Measurements from ENCODE around the gene RPS24. TPM values are rescaled to one million over a fixed set of nuclear protein-coding genes. Genes with fewer than 3 reads are reported as not detected.
A peak's percentile ranks its signal among the peaks of the same experiment; 100 is the strongest.

RPS24 gene
- total RNA-seq, 1 donor from 2014 or later: 1,775 TPM

DNA sequence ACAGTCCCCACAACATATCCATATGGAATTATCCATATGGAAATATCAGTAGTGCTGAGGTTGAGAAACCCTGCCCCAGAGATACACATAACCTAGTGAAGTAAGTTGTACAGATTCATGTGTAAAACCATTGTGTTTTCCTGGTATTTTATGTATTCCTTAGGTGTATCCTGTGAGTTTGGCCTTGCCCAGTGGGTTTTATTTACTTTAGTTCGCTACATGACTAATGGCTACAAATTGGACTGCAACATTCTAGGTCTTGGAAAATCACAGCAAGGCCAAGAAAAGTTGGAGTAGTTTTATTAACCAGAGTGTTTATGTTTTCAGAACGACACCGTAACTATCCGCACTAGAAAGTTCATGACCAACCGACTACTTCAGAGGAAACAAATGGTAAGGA, 1.4 kb downstream of the RPS24 start:
- H3K27ac Mint-ChIP-seq: peak overlapping the region; percentile 80
- peaks cover 59% of the 10 kb centered on the region for H3K36me3 Mint-ChIP-seq (ENCODE audit: low read depth)
- DNase-seq (ENCODE audit: low spot score): no peak
- no peaks in the 10 kb centered on the region for H3K27me3 Mint-ChIP-seq (ENCODE audit: low read depth)
- H3K9me3 Mint-ChIP-seq: no peaks in the 10 kb centered on the region
- H3K4me3 Mint-ChIP-seq (ENCODE audit: low read depth): peak overlapping the region; percentile 89
- intact Hi-C loops (cut with micrococcal nuclease): loop anchor here (10.0 kb wide), 1 partner anchor 110 kb away; the partner anchor contains the start of gene DLG5
- peaks cover 37% of the 10 kb centered on the region for H3K4me1 Mint-ChIP-seq (ENCODE audit: low read depth)

DNA sequence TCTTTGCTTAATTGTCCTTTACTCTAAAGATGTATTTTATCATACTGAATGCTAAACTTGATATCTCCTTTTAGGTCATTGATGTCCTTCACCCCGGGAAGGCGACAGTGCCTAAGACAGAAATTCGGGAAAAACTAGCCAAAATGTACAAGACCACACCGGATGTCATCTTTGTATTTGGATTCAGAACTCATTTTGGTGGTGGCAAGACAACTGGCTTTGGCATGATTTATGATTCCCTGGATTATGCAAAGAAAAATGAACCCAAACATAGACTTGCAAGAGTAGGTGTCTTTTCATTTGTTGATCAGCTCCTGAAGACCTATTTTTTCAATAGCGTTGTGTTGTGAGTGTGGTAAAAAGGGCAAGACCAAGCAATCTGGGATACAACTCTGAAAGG, 1.8 kb downstream of the RPS24 start:
- intact Hi-C loops (cut with micrococcal nuclease): loop anchor here (10.0 kb wide), 1 partner anchor 111 kb away; the partner anchor contains the start of gene DLG5
- Mint-ChIP-seq H3K36me3 (ENCODE audit: low read depth) (peaks cover 62% of the 10 kb centered on the region), H3K27ac (peak overlapping the region; percentile 58), H3K9me3 (no peaks in the 10 kb centered on the region), H3K4me1 (ENCODE audit: low read depth) (peaks cover 35% of the 10 kb centered on the region), H3K27me3 (ENCODE audit: low read depth) (no peaks in the 10 kb centered on the region), H3K4me3 (ENCODE audit: low read depth) (peak overlapping the region; percentile 89)
- no peak for DNase-seq (ENCODE audit: low spot score)

DNA sequence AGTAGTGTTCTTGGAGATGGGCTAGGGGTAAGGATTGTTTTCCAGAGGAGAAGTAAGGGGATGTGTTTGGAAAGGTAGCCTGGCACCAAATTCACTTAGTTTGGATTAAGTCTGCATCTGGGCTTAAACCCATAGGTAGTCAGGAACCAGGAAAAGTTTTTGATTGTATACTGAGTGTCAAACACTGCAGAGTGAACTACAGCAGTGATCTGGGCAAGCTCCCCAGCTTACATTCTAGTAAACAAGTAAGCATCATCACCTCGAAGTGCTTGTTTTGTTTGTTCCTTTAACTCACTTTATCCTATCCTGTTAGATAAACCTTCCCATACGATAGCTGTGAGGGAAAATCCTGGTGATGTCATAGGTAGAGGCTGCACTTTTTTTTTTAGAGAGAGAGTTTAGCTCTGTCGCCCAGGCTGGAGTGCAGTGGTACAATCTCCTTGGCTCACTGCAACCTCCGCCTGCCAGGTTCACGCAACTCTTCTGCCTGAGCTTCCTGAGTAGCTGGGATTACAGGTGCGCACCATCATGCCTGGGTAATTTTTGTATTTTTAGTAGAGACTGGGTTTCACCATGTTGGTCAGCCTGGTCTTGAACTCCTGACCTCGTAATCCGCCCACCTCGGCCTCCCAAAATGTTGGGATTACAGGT, 2.4 kb downstream of the RPS24 start:
- Mint-ChIP-seq H3K4me1 (ENCODE audit: low read depth) (peaks cover 37% of the 10 kb centered on the region), H3K4me3 (ENCODE audit: low read depth) (peak overlapping the region; percentile 89), H3K9me3 (no peaks in the 10 kb centered on the region), H3K36me3 (ENCODE audit: low read depth) (peaks cover 68% of the 10 kb centered on the region), H3K27ac (peak overlapping the region; percentile 58), H3K27me3 (ENCODE audit: low read depth) (no peaks in the 10 kb centered on the region)
- DNase-seq (ENCODE audit: low spot score): no peak
- intact Hi-C loops (cut with micrococcal nuclease): loop anchor here (10.0 kb wide), 1 partner anchor 111 kb away; the partner anchor contains the start of gene DLG5

DNA sequence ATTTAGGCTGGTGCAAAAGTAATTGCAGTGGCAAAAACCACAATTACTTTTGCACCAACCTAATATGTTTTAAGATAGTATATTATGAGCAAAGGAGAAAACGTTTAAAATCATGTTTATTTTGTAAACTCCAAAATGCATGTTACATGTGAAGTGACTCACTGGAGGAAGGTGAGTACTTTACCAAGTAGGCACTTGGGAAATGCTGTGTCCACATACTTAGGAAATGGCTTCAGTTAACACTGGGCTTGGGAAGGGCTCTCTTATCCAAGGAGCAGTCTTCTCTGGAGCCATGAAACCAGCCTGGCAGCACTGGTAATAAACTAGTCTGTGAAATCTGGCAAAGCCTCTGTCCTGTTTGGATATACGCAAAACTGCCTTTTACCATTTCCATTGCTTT, 4.4 kb downstream of the RPS24 start:
- peaks cover 87% of the 10 kb centered on the region for H3K36me3 Mint-ChIP-seq (ENCODE audit: low read depth)

DNA sequence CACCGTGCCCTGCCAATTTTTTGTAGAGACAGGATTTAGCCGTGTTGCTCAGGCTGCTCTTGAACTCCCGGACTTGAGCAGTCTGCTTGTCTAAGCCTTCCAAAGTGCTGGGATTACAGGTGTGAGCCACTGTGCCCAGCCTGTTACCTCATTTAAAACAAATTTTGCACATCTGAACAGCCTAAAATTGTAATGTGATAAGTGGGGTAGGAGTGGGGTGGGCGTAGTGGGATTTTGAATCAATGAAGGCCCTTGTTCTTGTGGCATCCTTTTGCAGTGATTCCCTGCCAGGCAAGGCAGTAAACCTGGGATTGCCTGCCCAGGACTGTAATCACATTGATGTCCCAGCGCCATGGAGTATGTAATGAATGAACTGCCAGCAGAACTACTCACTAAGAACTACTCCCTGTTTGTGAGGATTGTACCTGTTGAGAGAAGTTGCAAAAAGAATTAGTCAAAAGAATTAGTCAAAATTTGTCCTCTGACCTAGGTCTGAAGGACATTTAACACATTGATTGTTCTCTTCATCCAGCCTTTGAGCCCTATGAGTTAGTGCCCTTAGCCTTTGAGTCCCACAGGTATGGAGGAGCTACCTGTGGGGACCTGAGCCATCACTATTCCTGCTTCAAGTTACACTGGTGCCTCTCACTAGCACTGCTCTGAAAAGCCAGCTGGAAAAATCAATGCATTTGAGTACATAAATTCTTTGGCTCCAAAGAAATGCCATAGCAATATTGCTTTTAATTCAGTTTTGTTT, 5.3 kb downstream of the RPS24 start:
- no peak for DNase-seq (ENCODE audit: low spot score)
- intact Hi-C loops (cut with micrococcal nuclease): loop anchor here (10.0 kb wide), 1 partner anchor 114 kb away; the partner anchor contains the start of gene DLG5
- Mint-ChIP-seq H3K4me3 (ENCODE audit: low read depth) (no peak overlapping the region), H3K9me3 (no peaks in the 10 kb centered on the region), H3K36me3 (ENCODE audit: low read depth) (peaks cover 88% of the 10 kb centered on the region), H3K27ac (no peak overlapping the region), H3K27me3 (ENCODE audit: low read depth) (no peaks in the 10 kb centered on the region), H3K4me1 (ENCODE audit: low read depth) (peaks cover 47% of the 10 kb centered on the region)

More for the DNA sequence above, 4.4 kb downstream of the RPS24 start:
- Mint-ChIP-seq H3K9me3 (no peaks in the 10 kb centered on the region), H3K27me3 (ENCODE audit: low read depth) (no peaks in the 10 kb centered on the region), H3K4me1 (ENCODE audit: low read depth) (peaks cover 47% of the 10 kb centered on the region), H3K27ac (no peak overlapping the region), H3K4me3 (ENCODE audit: low read depth) (peak overlapping the region; percentile 49)
- no peak for DNase-seq (ENCODE audit: low spot score)
- intact Hi-C loops (cut with micrococcal nuclease): loop anchor here (10.0 kb wide), 1 partner anchor 113 kb away; the partner anchor contains the start of gene DLG5

DNA sequence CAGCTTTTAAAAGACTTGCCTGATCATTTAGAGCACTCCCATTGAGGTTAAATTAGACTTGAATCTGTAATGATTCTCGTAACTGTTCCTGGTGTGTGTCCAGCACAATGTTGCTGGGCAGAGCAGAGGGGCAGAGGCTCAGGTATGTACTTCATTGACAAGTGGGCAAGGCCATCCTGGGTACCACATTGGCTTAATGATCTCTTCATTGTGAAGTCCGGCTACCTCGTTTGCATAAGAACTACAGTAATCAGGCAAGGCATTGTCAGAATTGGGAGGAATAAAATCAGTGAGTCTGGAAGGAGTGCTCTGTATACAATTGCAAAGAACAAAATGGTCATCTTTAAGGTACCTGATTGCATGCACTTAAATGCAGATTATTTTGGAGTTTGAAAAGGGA, 6.1 kb downstream of the RPS24 start:
- H3K4me3 Mint-ChIP-seq (ENCODE audit: low read depth): no peak overlapping the region
- H3K36me3 Mint-ChIP-seq (ENCODE audit: low read depth): peaks cover 81% of the 10 kb centered on the region

DNA sequence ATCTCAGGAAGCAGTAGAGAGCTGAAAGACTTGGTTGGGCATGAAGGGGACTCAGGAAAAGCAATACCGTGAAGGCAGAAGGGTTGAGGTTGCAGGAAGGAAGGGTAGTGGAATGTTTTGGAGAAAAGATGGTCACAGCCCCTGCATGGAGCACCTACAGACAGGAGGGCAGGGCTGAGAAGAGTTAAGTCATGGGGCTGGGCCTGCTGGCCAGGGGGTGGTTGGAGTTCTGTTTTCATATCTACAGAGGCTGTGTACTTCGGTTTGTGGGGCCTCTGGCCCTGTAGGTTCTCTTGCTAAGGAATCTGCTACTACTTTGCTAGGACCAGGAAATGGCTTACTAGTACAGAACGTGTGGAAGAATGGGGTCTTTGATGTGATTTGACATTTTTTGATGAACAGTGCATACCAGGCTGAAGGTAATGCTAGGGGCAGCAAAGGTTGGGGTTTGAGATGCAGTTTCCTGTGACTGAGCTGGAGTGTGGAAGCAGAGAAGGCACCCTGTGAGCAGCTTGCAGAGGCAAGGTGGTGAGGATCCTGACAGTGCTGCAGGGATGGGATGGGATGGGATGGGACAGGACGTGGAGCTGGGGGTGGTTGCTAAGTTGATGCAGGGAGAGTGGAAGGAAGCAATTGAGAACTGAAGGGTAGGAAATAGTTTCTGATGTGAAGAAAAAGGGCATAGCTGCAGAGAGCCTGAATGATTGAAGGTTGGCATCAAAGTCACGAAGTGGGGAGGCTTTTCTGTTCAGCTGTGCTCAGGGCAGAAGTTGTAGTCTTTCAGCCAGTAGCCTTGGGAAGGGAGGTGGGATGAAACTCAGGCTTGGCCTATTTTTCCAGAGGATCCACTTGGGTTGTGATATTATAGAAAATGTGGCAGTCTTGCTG, 7.8 kb downstream of the RPS24 start:
- no peaks in the 10 kb centered on the region for H3K9me3 Mint-ChIP-seq
- peak overlapping the region; percentile 35 for H3K27ac Mint-ChIP-seq
- peaks cover 42% of the 10 kb centered on the region for H3K4me1 Mint-ChIP-seq (ENCODE audit: low read depth)
- H3K36me3 Mint-ChIP-seq (ENCODE audit: low read depth): peaks cover 64% of the 10 kb centered on the region
- no peaks in the 10 kb centered on the region for H3K27me3 Mint-ChIP-seq (ENCODE audit: low read depth)
- intact Hi-C loops (cut with micrococcal nuclease): loop anchor here (1.0 kb wide), 1 partner anchor 7 kb away; no protein-coding TSS in a partner anchor
- no peak overlapping the region for H3K4me3 Mint-ChIP-seq (ENCODE audit: low read depth)
- no peak for DNase-seq (ENCODE audit: low spot score)

More for the DNA sequence above, 6.1 kb downstream of the RPS24 start:
- no peak for DNase-seq (ENCODE audit: low spot score)
- Mint-ChIP-seq H3K4me1 (ENCODE audit: low read depth) (peaks cover 50% of the 10 kb centered on the region), H3K9me3 (no peaks in the 10 kb centered on the region), H3K27ac (no peak overlapping the region), H3K27me3 (ENCODE audit: low read depth) (no peaks in the 10 kb centered on the region)
- intact Hi-C loops (cut with micrococcal nuclease): loop anchor here (10.0 kb wide), 1 partner anchor 115 kb away; the partner anchor contains the start of gene DLG5

DNA sequence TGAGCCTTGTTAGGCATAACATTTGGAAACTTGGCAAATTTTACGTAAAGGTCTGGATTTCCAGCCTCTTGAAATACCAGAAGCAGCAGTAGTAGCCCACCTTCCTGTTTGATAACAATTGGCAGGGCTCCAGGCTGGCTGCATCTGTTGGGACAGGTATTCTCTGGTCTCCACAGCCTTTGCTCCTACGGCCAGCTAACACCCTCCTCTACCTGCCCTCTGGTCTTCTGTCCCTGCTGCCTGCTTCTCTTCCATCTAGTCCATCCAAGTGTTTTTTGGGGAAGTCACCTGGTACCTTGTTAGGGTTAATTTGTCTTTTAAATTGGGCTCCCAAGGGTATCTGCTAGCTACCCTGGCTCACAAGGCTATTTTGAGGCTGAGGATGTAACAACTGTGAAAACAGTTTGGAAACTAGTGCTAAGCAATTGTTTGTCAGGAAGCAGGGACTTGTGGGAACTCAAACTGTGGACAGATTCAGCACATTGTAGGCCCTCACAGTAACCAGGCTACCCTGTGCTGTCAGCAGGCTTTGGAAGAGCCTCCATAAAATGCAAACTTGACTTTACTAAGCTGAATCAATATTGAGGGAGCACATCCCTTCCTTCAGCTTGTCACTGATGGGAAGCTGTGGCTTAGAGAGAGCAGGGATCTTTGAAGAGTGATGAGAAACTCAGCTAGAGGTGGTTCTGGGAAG, 8.5 kb downstream of the RPS24 start:
- no peak for DNase-seq (ENCODE audit: low spot score)

DNA sequence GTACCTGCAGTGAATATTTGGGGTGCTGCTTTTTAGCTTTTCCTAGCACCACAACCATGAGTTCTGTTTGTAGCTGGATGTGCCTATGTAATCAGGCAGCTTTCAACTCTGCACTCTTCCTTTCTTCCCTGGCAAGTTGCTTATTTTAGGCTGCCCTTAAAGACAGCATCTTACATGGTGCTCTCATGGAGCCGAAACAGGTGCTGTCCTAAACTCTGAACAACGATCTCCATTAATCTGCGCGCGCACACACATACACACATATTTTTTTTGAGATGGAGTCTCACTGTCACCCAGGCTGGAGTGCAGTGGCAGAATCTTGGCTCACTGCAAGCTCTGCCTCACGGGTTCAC, 9.1 kb downstream of the RPS24 start:
- peaks cover 33% of the 10 kb centered on the region for H3K4me1 Mint-ChIP-seq (ENCODE audit: low read depth)
- H3K27me3 Mint-ChIP-seq (ENCODE audit: low read depth): no peaks in the 10 kb centered on the region
- H3K4me3 Mint-ChIP-seq (ENCODE audit: low read depth): no peak overlapping the region
- peaks cover 51% of the 10 kb centered on the region for H3K36me3 Mint-ChIP-seq (ENCODE audit: low read depth)
- intact Hi-C loops (cut with micrococcal nuclease): loop anchor here (1.0 kb wide), 1 partner anchor 8 kb away; no protein-coding TSS in a partner anchor
- DNase-seq (ENCODE audit: low spot score): no peak
- no peaks in the 10 kb centered on the region for H3K9me3 Mint-ChIP-seq
- H3K27ac Mint-ChIP-seq: no peak overlapping the region

More for the DNA sequence above, 8.5 kb downstream of the RPS24 start:
- Mint-ChIP-seq H3K4me3 (ENCODE audit: low read depth) (no peak overlapping the region), H3K36me3 (ENCODE audit: low read depth) (peaks cover 56% of the 10 kb centered on the region), H3K4me1 (ENCODE audit: low read depth) (peaks cover 35% of the 10 kb centered on the region), H3K27ac (peak overlapping the region; percentile 8), H3K9me3 (no peaks in the 10 kb centered on the region), H3K27me3 (ENCODE audit: low read depth) (no peaks in the 10 kb centered on the region)
- intact Hi-C loops (cut with micrococcal nuclease): loop anchor here (1.0 kb wide), 1 partner anchor 8 kb away; no protein-coding TSS in a partner anchor

DNA sequence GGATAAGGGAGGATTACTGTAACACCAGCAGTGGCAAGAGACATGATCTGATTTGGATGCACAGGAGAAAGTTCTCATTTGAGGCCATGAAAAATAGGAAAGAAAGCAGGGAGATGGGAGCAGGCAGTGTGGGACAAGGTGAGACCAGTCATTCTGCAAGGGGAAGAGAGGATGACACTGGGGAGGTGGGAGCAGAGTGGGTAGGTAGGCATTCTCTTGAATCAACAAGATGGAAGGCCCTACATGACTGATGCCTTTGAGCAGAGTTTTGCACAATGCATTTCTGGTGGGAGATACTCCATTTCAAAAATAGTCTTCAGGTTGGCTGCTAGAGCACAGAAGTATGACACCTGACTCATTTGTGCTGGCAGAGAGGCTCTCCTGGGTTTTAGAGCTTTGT, 10.5 kb downstream of the RPS24 start:
- no peak overlapping the region for H3K4me3 Mint-ChIP-seq (ENCODE audit: low read depth)
- peaks cover 27% of the 10 kb centered on the region for H3K4me1 Mint-ChIP-seq (ENCODE audit: low read depth)
- no peak for DNase-seq (ENCODE audit: low spot score)
- H3K36me3 Mint-ChIP-seq (ENCODE audit: low read depth): peaks cover 38% of the 10 kb centered on the region
- H3K27ac Mint-ChIP-seq: peak overlapping the region; percentile 0
- no peaks in the 10 kb centered on the region for H3K9me3 Mint-ChIP-seq
- no peaks in the 10 kb centered on the region for H3K27me3 Mint-ChIP-seq (ENCODE audit: low read depth)
- intact Hi-C loops (cut with micrococcal nuclease): no loop called here

DNA sequence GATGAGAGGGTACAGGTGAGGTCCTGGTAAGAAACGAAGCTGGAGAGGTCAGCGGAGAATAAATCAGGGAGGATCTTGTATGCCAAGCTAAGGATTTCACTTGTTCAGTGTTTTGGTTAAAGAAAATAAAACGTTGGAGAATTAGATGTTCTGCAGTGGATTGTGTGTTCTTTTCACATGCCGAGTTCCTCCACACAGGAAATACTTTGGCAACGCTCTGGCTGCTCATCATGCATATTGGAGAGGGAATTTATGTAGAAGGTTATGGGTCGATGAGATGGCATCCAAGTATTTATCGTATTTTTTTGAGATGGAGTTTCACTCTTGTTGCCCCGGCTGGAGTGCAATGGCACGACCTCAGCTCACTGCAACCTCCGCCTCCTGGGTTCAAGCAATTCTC, 11.0 kb downstream of the RPS24 start:
- H3K4me3 Mint-ChIP-seq (ENCODE audit: low read depth): no peak overlapping the region
- no peak for DNase-seq (ENCODE audit: low spot score)
- H3K9me3 Mint-ChIP-seq: no peaks in the 10 kb centered on the region
- H3K36me3 Mint-ChIP-seq (ENCODE audit: low read depth): peaks cover 32% of the 10 kb centered on the region
- H3K4me1 Mint-ChIP-seq (ENCODE audit: low read depth): peaks cover 23% of the 10 kb centered on the region
- peak overlapping the region; percentile 18 for H3K27ac Mint-ChIP-seq
- no peaks in the 10 kb centered on the region for H3K27me3 Mint-ChIP-seq (ENCODE audit: low read depth)
- intact Hi-C loops (cut with micrococcal nuclease): loop anchor here (5.0 kb wide), 2 partner anchors 378 to 1198 kb away; no protein-coding TSS in a partner anchor

DNA sequence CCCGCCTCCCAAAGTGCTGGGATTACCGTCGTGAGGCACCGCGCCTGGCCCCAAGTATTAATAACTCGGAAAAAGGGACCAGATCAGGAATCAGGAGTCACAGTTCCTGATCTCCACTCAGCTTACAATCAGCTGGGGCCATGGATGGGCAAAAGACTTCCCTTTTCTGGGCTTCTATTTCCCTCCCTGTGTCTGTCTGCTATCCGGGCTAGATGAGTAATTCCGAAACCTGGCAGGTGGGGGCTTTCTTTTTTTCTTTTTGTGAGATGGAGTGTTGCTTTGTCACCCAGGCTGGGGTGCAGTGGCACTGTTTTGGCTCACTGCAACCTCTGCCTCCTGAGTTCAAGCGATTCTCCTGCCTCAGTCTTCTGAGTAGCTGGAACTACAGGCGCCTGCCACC, 11.6 kb downstream of the RPS24 start:
- Mint-ChIP-seq H3K27me3 (ENCODE audit: low read depth) (no peaks in the 10 kb centered on the region), H3K36me3 (ENCODE audit: low read depth) (peaks cover 28% of the 10 kb centered on the region), H3K9me3 (no peaks in the 10 kb centered on the region), H3K4me3 (ENCODE audit: low read depth) (no peak overlapping the region), H3K27ac (peak overlapping the region; percentile 18), H3K4me1 (ENCODE audit: low read depth) (peaks cover 21% of the 10 kb centered on the region)
- intact Hi-C loops (cut with micrococcal nuclease): loop anchor here (5.0 kb wide), 2 partner anchors 377 to 1197 kb away; no protein-coding TSS in a partner anchor
- DNase-seq (ENCODE audit: low spot score): peak; percentile 15

All from activated T-helper 2 cell treated with anti-CD3 and anti-CD28 coated beads, Interferon-gamma antibody, Interleukin-2, Interleukin-4, amounts not matched to agents 10 μg/mL and 5 μg/mL and 100 μg/mL, durations not matched to agents 14 hours and 24 hours and 36 hours (primary cell).